ENCODE data around the gene NUTM2F.

GRCh38 chr9:94303321-94303720, 25.1 kb downstream of the NUTM2F start:
- TF ChIP-seq BHLHE40 (IDR thresholded peaks at IDR 0.05; ENCODE audit: borderline replicate concordance), result no peak
- TF ChIP-seq FOXM1 (IDR thresholded peaks at IDR 0.05; ENCODE audit: borderline replicate concordance), result no peak
- TF ChIP-seq ARNT (IDR thresholded peaks at IDR 0.05), result no peak
- no peak for TF ChIP-seq TARDBP (IDR thresholded peaks at IDR 0.05)
- TF ChIP-seq ZNF384 (IDR thresholded peaks at IDR 0.05), result no peak
- TF ChIP-seq SP1 (IDR thresholded peaks at IDR 0.05), result no peak
- TF ChIP-seq ELF4 (IDR thresholded peaks at IDR 0.05), result no peak
- no peak for TF ChIP-seq HDGF (IDR thresholded peaks at IDR 0.05; ENCODE audit: borderline replicate concordance)
- TF ChIP-seq FOXA1 (IDR thresholded peaks at IDR 0.05), result no peak
- no peak for TF ChIP-seq L3MBTL2 (conservative IDR thresholded peaks at IDR 0.05)
- no peak for TF ChIP-seq CTBP1 (IDR thresholded peaks at IDR 0.05; ENCODE audit: borderline replicate concordance)
- TF ChIP-seq FOXK2 (IDR thresholded peaks at IDR 0.05), result no peak

Data from HEK293T (cell line).